GM12878 (cell line): ENCODE results near the gene FOXD2. TPM values are rescaled to one million over a fixed set of nuclear protein-coding genes. Genes with fewer than 3 reads are reported as not detected.

Experiments used
- ATAC-seq: fragments of 200-7000 bp; cut with Tn5 transposase; 3 replicates; pipeline ENCODE4 v1.9.1; 2020; ENCODE audit warnings: mild to moderate bottlenecking, moderate library complexity
- BruUV-seq: library from RNA; stranded (reverse); fragments of 400-500 nt; replicated peaks from 2 replicates; lab custom pipeline; 2021; lab: Mats Ljungman, UMichigan
- CTCF ChIA-PET: fragments of 300-600 bp; sonication (Branson Sonifier 250); formaldehyde crosslinking; extraction: SDS; loops from one replicate; lab custom pipeline; 2021; ENCODE audit warnings: inconsistent platforms; lab: Yijun Ruan, JAX
- POLR2A ChIA-PET: fragments of 350-600 bp; formaldehyde crosslinking; extraction: SDS; loops from one replicate; lab custom pipeline; 2021; ENCODE audit warnings: inconsistent platforms; lab: Charles Lee
- RAD21 ChIA-PET: fragments of 300-600 bp; sonication (Branson Sonifier 250); formaldehyde crosslinking; loops from one replicate; lab custom pipeline; 2023; ENCODE audit warnings: antibody characterized with exemption; ENCODE audit not compliant: unreplicated experiment; lab: Charles Lee
- SMC1A ChIA-PET: fragments of 300-600 bp; sonication (Branson Sonifier 250); formaldehyde crosslinking; loops from one replicate; lab custom pipeline; 2023; ENCODE audit not compliant: unreplicated experiment, uncharacterized antibody; lab: Charles Lee
- DNase-seq: peaks from one replicate; pipeline ENCODE4 v3.0.0-alpha.2; 2011; ENCODE audit warnings: low read depth, low spot score
- FAIRE-seq: peaks from 3 replicates; lab custom pipeline; 2011; peaks lifted over from hg19 to GRCh38; lab: Jason Lieb, UNC
- H2AFZ ChIP-seq: 2 replicates; pipeline ENCODE4 v1.6.0; 2011; ENCODE audit warnings: low read depth, low read length, control low read depth; ENCODE audit not compliant: control insufficient read depth
- H3K27ac ChIP-seq: 2 replicates; pipeline ENCODE4 v1.5.1; 2011; ENCODE audit warnings: control low read depth; ENCODE audit not compliant: control insufficient read depth, insufficient read depth
- H3K27me3 ChIP-seq, 2 experiments: replicated peaks in 1 of 2; 2 replicates each; pipeline versions ENCODE4 v1.6.0 to v1.6.1; 2011; ENCODE audit warnings: low read length in 1 of 2; ENCODE audit not compliant: control insufficient read depth in 2 of 2, insufficient read depth in 2 of 2
- H3K36me3 ChIP-seq, 2 experiments: 2 replicates each; pipeline ENCODE4 v1.5.1; 2011; ENCODE audit warnings: low read length in 1 of 2; ENCODE audit not compliant: control insufficient read depth in 2 of 2, insufficient read depth in 2 of 2
- H3K4me1 ChIP-seq: 2 replicates; pipeline ENCODE4 v1.6.1; 2011; ENCODE audit warnings: mild to moderate bottlenecking, low read length, moderate library complexity, mixed read lengths; ENCODE audit not compliant: control insufficient read depth, insufficient read depth
- H3K4me2 ChIP-seq: 2 replicates; pipeline ENCODE4 v1.6.0; 2011; ENCODE audit warnings: control low read depth; ENCODE audit not compliant: control insufficient read depth, insufficient read depth
- H3K4me3 ChIP-seq: fragments of 200-600 bp; sonication (generic); 2 replicates; pipeline ENCODE4 v1.5.1; 2016
- H3K79me2 ChIP-seq: 2 replicates; pipeline ENCODE4 v1.6.0; 2011; ENCODE audit warnings: low read length; ENCODE audit not compliant: control insufficient read depth, insufficient read depth
- H3K9ac ChIP-seq: 2 replicates; pipeline ENCODE4 v1.8.0; 2011; ENCODE audit warnings: low read length, control low read depth, mixed read lengths; ENCODE audit not compliant: control insufficient read depth, insufficient read depth
- H3K9me3 ChIP-seq: replicated peaks from 3 replicates; pipeline ENCODE4 v1.5.1; 2011; ENCODE audit warnings: mild to moderate bottlenecking, low read length; ENCODE audit not compliant: control insufficient read depth, insufficient read depth
- H4K20me1 ChIP-seq: 2 replicates; pipeline ENCODE4 v1.6.0; 2011; ENCODE audit not compliant: control insufficient read depth, insufficient read depth
- ATF2 ChIP-seq: IDR thresholded peaks from 2 replicates; pipeline ENCODE4 v1.6.1; 2012; ENCODE audit warnings: low read length, inconsistent platforms
- BACH1 ChIP-seq: fragments of 450-650 bp; IDR thresholded peaks from 2 replicates; pipeline ENCODE4 v1.6.1; 2017; ENCODE audit warnings: mild to moderate bottlenecking, borderline replicate concordance
- LARP7 ChIP-seq: fragments of 450-650 bp; IDR thresholded peaks from 2 replicates; pipeline ENCODE4 v1.6.1; 2017; ENCODE audit warnings: mild to moderate bottlenecking
- RAD51 ChIP-seq: fragments of 450-650 bp; IDR thresholded peaks from 2 replicates; pipeline ENCODE4 v1.6.1; 2016; ENCODE audit warnings: moderate library complexity, mild to moderate bottlenecking, inconsistent platforms
- RBBP5 ChIP-seq: fragments of 200-600 bp; sonication (generic); conservative IDR thresholded peaks from 2 replicates; pipeline ENCODE4 v1.6.1; 2016
- SKIL ChIP-seq: fragments of 450-650 bp; IDR thresholded peaks from 2 replicates; pipeline ENCODE4 v1.6.1; 2017; ENCODE audit warnings: mild to moderate bottlenecking, low read depth, inconsistent platforms; ENCODE audit not compliant: poor library complexity, severe bottlenecking
- TAF1 ChIP-seq: IDR thresholded peaks from 2 replicates; pipeline ENCODE4 v1.6.1; 2011; ENCODE audit warnings: mild to moderate bottlenecking, low read depth, low read length, borderline replicate concordance
- ZBED1 ChIP-seq: IDR thresholded peaks from 2 replicates; pipeline ENCODE4 v1.6.1; 2016; ENCODE audit warnings: borderline replicate concordance
- ZBTB11 ChIP-seq: fragments of 450-650 bp; formaldehyde crosslinking; IDR thresholded peaks from 2 replicates; pipeline ENCODE4 v1.5.0; 2022; ENCODE audit warnings: mild to moderate bottlenecking, missing genetic modification characterization
- ZNF207 ChIP-seq: fragments of 450-650 bp; IDR thresholded peaks from 2 replicates; pipeline ENCODE4 v1.6.1; 2014; ENCODE audit warnings: antibody characterized with exemption, mild to moderate bottlenecking, borderline replicate concordance
- WGBS: methylation state at CpG from one replicate; pipeline ENCODE4 v1.1.6; 2016; ENCODE audit warnings: low lambda C conversion rate; ENCODE audit not compliant: insufficient replicate concordance, insufficient coverage; ENCODE audit errors: missing lambda C conversion rate; 5-methylcytosine and 5-hydroxymethylcytosine counted together
- in situ Hi-C: fragments of 300-500 bp; cut with MboI; formaldehyde crosslinking; loops from 9 replicates; pipeline ENCODE4 v1.14.3; 2018; ENCODE audit warnings: mixed read lengths
- intact Hi-C: fragments of 100-400 bp; cut with micrococcal nuclease; formaldehyde crosslinking; loops from one replicate; pipeline ENCODE4 v1.14.2; 2022; ENCODE audit not compliant: unreplicated experiment
- polyA plus RNA-seq, 11 experiments: library from polyadenylated mRNA; depleted of rRNA in 4 of 11; unstranded in 6 of 11; stranded (reverse) in 5 of 11; fragments of >200 nt; fragmentation: Nextera tagmentation in 4 of 11; fragmentation: Illumina TruSeq in 1 of 11; extraction: Ambion mirVana in 4 of 11; extraction: Trizol in 1 of 11; gene quantifications; 1 replicate in 1 of 11; 2 replicates in 10 of 11; pipeline versions ENCODE4 v1.2.1 to v1.2.3, GENCODE V29; 2011 to 2016; ENCODE audit warnings: inconsistent platforms in 2 of 11, missing spikeins in 2 of 11, low read depth in 1 of 11
- total RNA-seq, 4 experiments: library from RNA; depleted of rRNA in 3 of 4; stranded (reverse); fragments of >200 nt in 3 of 4; fragmentation: Illumina TruSeq in 1 of 4; extraction: Trizol in 1 of 4; gene quantifications; 2 replicates each; pipeline versions ENCODE4 v1.2.1 to v1.2.3, GENCODE V29; 2013 to 2021

Gene FOXD2
- total and polyA plus RNA-seq, 10 of the 15 experiments (the other 5 are each of a cell fraction or from before 2014, with no cell fraction given): under 0.01 to 0.27 (median 0.04) TPM; not detected in 1

- H3K27ac ChIP-seq: no peak overlapping the region
- no peak for ATAC-seq
- H3K4me2 ChIP-seq: no peak overlapping the region
- no peak overlapping the region for H3K9ac ChIP-seq
- no peak overlapping the region for H3K4me3 ChIP-seq
- TF ChIP-seq BACH1 (no peak), RAD51 (no peak), ZBED1 (no peak), TAF1 (no peak), SKIL (no peak), ZNF207 (no peak), ZBTB11 (no peak), LARP7 (no peak), RBBP5 (no peak), ATF2 (no peak)
- TF ChIP-seq, all 136 proteins: peak for 0
- H4K20me1 ChIP-seq: no peaks in the 10 kb centered on the region
- WGBS: 60% methylated on average over 4 of the region's 4 CpGs
- no peak overlapping the region for H2AFZ ChIP-seq
- H3K36me3 ChIP-seq: no peaks in the 10 kb centered on the region
- ChIA-PET SMC1A (interaction anchor here (1.2 kb wide), 1 partner anchor 10 kb away, joined by 4 read pairs; no protein-coding TSS in a partner anchor), POLR2A (no interaction called here), RAD21 (interaction anchor here (0.7 kb wide), 2 partner anchors 10 to 241 kb away, joined by 3 read pairs; no protein-coding TSS in a partner anchor), CTCF (interaction anchor here (0.8 kb wide), 1 partner anchor 234 kb away, joined by 3 read pairs; no protein-coding TSS in a partner anchor)
- in situ Hi-C loops: no loop called here
- intact Hi-C loops: no loop called here
- FAIRE-seq: no peak
- no peak for DNase-seq
- H3K27me3 ChIP-seq: peaks cover 36 to 39% of the 10 kb centered on the region in 2 experiments
- no peaks in the 10 kb centered on the region; the same call in 1 of the 2 replicates for H3K4me1 ChIP-seq
- no peaks in the 10 kb centered on the region for H3K79me2 ChIP-seq
- BruUV-seq: no TSS peak
- H3K9me3 ChIP-seq: no peaks in the 10 kb centered on the region; the same call in 2 of the 3 replicates
These were observed 4.4 kb downstream of the FOXD2 start for GRCh38 chr1:47442202-47442601.
